Midbrain (tissue), 1 donor: Measurements from ENCODE around the gene MED12.
"Not testable (repeated sequence)": the region's sequence is repeated elsewhere in the genome, so short reads cannot be mapped to it uniquely, and the experiment has no call there.

Source experiments
- DNase-seq: peaks from one replicate; lab custom pipeline; 2025; lab: John Stamatoyannopoulos, UW

The MED12 gene

GRCh38 chrX:71162981-71163380, 44.6 kb downstream of the MED12 start:
- no peak for DNase-seq

DNA sequence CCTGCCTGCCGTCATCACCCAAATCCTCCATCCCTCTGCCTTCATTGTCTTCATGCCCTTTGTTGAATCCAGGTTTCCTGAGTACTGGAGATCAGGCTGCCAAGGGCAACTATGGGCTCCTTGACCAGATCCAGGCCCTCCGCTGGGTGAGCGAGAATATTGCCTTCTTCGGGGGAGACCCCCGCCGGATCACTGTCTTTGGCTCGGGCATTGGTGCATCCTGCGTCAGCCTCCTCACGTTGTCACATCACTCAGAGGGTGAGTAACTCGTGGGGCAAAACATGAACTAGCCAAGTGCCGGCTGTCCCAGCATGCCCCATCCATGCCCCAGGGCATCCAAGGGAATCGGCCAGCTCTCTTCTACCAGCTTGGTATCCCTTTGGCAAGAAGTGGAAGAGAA, 45.7 kb downstream of the MED12 start:
- DNase-seq, result no peak

DNA sequence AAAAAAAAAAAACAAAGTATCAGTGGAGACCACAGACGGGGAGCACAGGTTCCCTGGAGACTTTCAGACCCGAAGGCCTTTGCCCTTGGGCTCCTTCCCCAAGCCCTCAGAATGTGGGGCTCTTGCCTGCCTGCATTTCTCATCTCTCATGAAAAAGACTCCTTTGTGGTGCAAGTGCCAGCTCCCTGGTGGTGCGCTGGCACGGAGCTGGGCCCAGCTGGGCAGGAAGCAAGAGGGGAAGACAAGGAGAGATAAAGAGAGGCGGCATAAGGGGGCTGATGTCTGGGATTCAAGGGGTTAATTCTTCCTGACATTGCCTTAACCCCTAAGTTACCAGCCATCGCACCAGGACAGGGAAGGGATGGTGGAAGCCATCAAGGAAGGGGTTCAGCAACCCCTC, 48.1 kb downstream of the MED12 start:
- no peak for DNase-seq

GRCh38 chrX:71167031-71167781, 48.8 kb downstream of the MED12 start:
- no peak for DNase-seq

DNA sequence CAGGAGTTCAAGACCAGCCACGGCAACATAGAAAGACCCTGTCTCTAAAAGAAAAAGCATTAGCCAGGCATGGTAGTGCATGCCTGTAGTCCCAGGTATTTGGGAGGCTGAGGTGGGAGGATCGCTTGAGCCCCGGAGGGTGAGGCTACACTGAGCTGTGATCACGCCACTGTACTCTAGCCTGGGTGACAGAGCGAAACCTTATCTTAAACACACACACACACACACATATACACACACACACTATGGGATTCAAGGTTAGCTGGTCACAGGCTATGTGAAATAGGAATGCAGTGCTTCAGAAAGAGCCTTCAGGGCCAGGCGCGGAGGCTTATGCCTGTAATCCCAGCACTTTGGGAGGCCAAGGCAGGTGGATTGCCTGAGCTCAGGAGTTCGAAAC, 49.7 kb downstream of the MED12 start:
- no peak for DNase-seq

GRCh38 chrX:71169586-71169985, 51.2 kb downstream of the MED12 start:
- DNase-seq, result no peak

DNA sequence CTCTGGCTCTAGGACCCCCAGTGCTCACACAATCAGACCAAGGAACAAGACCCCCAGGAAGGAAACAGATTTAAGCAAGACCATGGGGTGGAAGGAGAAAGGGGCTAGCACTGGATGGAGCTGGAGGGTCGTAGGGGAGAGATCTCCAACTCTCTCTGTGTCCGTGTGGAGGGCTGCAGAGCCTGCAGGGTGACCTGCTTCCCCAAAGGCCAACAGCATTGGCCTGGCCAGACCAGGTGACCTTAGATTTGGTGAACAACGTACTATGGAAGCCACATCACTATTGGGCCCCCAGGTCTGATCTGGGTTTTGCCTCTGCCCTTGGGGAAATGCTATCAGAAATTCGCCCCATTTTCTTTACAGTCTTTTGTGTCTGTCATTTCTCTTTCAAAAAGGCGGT, 52.3 kb downstream of the MED12 start:
- no peak for DNase-seq

GRCh38 chrX:71171110-71171801, 52.9 kb downstream of the MED12 start:
- DNase-seq, result no peak

GRCh38 chrX:71173440-71173839, 55.0 kb downstream of the MED12 start:
- no peak for DNase-seq

- no peak for DNase-seq
Measured at GRCh38 chrX:71174795-71175194, 56.4 kb downstream of the MED12 start.

GRCh38 chrX:71175531-71175930, 57.1 kb downstream of the MED12 start:
- DNase-seq, result no peak

- DNase-seq, result no peak
Measured at GRCh38 chrX:71177327-71177726, 58.9 kb downstream of the MED12 start.

- peak; percentile 78 for DNase-seq
Measured at GRCh38 chrX:71178908-71179307, 60.5 kb downstream of the MED12 start.

DNA sequence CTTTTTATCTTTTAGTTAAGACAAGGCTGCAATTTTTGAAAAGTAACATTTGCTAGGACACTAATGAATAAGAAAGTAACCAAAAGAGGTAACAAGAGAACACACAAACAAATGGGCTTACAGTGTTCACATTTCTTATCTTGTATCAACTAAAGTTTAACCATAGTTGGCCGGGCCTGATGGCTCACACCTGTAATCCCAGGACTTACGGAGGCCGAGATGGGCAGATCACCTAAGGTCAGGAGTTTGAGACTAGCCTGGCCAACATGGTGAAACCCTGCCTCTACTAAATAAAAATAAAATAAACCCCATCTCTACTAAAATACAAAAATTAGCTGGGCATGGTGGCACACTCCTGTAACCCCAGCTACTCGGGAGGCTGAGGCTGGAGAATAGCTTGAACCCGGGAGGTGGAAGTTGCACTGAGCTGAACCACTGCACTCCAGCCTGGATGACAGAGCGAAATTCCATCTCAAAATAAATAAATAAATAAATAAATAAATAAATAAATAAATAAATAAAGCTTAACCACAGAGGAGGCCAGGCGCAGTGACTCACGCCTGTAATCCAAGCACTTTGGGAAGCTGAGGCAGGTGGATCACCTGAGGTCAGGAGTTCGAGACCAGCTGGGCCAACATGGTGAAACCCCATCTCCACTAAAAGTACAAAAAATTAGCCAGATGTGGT, 62.3 kb downstream of the MED12 start:
- DNase-seq, result not testable (repeated sequence)

DNA sequence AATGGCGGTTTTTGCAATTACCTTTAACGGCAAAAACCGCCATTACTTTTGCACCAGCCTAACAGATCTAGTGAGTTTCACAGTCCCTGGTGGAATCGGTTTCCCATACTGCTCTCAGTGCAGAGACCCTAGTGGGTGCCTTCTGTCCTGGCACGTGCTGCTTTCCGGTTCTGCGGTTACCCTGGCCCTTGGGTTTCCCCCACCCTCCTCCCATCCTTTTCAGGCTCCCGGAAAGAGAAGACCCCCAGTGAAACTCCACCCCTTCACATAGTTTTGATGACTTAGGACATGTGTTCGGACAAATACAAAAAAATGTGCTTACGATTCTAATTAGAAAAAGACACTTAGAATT, 63.1 kb downstream of the MED12 start:
- no peak for DNase-seq

GRCh38 chrX:71181910-71182799, 63.8 kb downstream of the MED12 start:
- peak; percentile 91 for DNase-seq

- no peak for DNase-seq
Measured at GRCh38 chrX:71182871-71183270, 64.5 kb downstream of the MED12 start.

GRCh38 chrX:71183341-71183740, 64.9 kb downstream of the MED12 start:
- no peak for DNase-seq

- no peak for DNase-seq
Measured at GRCh38 chrX:71184092-71184491, 65.7 kb downstream of the MED12 start.

DNA sequence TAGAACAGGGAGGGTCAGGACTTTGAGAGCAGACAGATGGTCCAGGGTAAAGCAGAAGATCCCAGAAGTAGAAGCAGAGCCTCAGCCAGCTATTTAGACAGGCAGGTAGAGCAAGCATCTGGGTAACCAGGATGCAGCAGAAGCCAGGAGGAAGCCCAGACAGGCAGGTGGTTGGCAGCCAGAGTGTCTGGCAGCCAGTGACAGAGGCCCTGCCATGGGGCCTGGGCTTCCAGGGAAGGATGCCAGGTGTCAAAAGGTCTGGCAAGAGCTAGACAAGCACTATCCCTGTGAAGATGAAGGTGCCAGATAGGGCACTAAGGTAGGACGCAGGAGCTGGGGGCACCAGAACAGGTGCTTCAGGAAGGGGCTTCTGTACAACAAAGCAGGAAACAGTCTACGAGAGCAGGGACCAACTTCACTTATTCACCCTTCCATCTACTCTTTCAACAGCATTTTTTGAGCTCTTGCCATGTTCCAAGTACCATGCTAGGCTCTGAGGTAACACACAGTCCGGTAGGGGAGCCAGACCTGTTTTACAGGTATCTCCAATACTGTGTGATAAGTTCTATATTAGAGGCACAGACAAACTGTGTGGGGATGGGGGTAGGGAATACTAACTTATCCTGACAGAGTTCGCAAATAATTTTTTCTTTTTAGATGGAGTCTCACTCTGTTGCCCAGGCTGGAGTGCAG, 66.6 kb downstream of the MED12 start:
- no peak for DNase-seq

DNA sequence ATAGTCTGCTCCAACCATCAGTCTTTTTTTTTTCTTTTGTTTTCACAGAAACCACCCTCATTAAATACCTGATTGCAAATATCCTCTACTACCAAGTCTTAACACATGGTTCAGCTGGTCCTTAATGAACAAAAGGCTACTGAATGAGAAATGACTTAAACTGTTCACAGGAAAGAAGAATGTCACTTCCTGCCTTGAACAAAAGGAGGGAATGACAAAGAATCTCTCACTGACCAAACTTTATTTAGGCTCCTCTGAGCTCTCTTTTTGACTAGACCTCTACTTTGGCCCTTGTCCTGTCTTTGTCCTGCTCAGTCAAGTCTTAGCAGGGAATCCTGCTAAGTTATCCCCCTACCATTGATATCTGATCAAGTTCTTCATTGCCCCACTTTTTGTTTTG, 72.9 kb downstream of the MED12 start:
- no peak for DNase-seq
